GM18907 (cell line): ENCODE data around the gene PLPP7.
A peak's percentile ranks its signal among the peaks of the same experiment; 100 is the strongest.
"Not testable (repeated sequence)": the region's sequence is repeated elsewhere in the genome, so short reads cannot be mapped to it uniquely, and the experiment has no call there.

Experiments
- ATAC-seq: cut with Tn5 transposase; IDR thresholded peaks from one replicate; pipeline ENCODE4 v1.9.1; 2021; ENCODE audit warnings: mild to moderate bottlenecking, moderate library complexity; ENCODE audit not compliant: unreplicated experiment

PLPP7 gene

DNA sequence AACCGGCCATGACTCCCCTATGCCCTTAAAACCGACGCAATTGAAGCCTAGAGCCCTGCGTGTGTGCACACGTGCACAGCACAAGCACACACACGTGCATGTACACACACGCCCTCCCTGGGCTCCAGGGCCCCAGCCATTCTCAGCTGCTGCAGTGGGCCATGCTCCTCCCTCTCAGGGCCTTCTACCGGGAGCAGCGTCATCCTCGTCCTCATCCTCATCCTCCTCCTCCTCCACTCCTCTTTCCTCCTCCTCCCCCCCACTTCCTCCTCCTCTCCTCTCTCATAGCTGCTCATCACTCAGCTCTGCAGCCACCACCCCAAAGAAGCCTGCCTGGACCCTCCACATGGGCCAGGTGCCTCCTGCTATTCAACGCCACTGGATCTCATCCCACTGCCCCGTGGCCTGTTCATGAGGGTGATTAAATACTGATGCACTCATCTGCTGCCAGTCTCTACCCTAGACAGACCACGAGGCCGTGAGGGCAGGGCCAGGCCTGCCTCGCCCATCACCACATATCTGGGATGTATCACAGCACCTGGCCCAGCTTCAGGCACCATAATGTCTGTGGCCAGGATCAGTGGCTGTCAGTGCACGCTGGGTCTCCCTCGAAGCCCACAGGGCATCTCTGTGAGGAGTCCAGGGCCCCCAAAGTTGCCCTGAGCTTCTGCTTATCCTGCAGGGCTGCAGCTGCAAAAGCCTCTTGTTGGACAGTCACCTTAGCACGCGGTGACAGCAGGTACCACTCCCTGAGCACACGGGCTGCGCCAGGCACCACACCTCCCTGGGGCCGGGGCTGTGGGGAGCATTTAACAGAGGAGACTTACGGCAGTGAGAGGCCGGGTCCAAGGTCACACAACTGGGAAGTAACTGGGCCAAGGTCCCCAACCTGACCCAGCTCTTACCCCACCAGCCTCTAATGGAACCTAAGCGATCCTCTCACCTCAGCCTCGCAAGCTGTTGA is 23.0 kb upstream of the PLPP7 start:
- ATAC-seq: no peak

DNA sequence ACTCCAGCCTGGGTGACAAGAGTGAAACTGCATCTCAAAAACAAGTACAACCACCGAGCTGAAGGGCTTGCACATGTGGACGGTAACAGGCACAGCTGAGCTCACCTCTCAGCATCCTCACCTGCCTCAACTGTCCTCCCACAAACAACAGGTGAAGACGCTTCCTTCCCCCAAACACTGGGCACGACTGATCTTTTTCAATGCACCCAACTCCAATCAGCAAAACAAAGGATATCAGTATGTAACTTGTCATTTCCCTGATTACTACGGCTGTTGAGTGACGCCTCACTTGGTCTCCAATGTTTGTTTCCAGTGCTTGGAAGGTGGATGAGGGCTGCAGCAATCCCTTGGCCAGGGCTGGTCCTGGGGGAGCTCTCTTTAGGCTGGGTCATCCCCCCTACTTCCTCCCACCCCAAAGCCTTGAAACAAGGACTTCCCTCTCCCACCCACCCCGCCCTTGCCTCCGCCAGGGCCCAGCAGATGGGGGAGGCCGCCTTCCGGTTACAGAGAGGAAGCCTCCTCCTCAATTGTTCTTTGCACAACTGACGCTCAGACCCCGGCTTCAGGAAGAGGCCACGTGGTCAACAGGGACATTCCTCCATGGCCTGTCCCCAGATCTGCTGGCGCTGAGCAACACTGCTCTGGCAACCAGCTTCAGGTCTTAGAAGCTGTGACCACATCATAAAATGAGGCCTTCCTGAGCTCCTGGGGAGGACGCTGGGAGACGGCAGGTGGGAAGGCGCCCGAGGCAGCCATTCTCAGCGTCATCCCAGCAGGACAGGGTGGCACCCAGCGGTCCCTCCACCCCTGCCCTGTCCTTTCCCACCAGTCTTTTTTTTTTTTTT is 19.1 kb upstream of the PLPP7 start:
- no peak for ATAC-seq

GRCh38 chr9:131271016-131271273 is 18.6 kb upstream of the PLPP7 start:
- not testable (repeated sequence) for ATAC-seq

DNA sequence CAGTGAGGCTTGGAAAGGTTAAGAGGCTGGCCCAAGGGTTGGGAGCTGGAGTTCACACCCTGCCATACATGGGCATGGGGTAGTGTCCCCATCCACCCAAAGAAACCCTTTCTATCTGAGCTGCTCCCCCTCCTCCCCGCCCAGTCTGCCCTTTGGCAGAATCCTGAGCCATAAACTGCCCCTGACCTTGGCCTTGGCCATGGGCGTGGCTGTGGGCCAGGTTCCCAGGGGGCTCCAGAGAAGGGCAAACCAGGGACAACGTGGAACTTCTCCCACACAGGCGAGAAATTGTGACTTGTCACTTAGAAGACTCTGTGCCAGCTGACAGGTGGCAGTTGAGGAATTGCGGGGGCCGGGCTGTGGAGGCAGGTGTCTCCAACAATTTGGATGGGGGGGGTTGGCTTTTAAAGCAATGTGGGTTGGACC is 18.0 kb upstream of the PLPP7 start:
- no peak for ATAC-seq

DNA sequence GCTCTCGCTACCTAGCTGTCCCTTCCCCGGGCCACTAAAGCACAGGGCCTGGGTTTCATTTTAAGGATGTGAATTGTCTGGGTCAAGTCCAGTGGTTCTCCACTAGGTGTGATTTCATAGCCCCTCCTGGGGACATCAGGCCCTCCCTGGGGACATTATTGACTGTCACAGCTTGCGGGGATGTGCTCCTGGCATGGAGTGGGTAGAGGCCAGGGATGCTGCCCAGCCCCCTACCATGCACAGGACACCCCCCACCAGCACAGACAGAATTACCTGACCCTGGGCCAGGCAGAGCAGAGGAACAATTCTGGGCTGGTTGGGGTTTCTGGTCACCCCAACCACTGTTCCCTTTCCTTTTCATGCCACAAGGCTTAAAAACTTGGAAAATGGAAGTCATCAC is 17.3 kb upstream of the PLPP7 start:
- no peak for ATAC-seq

DNA sequence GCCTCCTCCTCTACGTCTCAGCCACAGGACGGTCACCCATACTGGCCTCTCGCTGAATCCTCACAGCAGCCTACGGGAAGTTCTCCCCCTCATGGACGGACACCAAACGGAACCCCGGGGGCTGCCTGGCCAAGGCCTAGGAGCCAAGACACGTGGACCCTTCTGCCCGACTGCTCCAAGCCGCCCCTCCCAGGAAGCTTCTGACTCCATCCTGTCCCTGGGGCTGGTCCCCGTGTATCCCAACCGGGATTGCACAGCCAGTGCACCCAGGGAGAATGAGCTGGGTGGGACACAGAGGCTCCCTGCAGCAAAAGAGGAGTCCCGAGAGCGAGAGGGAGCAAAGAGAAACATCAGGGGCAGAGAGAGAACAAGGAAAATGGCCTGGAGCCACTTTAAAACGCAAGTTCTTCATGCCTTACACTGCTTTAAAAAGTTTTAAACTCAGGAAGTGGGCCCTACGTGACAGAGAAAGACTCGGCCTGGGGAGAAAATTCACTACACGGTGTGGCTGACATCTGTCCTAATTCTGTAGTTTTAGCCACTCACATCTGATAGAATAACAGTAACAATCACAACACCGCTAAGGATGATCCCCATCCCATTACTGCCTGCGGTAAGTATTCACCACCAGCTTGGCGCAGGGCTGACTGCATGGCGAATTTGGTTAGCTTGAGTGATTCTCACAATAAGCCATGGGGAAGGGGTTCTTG is 16.2 kb upstream of the PLPP7 start:
- no peak for ATAC-seq

GRCh38 chr9:131273856-131274673 is 15.5 kb upstream of the PLPP7 start:
- no peak for ATAC-seq

GRCh38 chr9:131274674-131275331 is 14.7 kb upstream of the PLPP7 start:
- no peak for ATAC-seq

DNA sequence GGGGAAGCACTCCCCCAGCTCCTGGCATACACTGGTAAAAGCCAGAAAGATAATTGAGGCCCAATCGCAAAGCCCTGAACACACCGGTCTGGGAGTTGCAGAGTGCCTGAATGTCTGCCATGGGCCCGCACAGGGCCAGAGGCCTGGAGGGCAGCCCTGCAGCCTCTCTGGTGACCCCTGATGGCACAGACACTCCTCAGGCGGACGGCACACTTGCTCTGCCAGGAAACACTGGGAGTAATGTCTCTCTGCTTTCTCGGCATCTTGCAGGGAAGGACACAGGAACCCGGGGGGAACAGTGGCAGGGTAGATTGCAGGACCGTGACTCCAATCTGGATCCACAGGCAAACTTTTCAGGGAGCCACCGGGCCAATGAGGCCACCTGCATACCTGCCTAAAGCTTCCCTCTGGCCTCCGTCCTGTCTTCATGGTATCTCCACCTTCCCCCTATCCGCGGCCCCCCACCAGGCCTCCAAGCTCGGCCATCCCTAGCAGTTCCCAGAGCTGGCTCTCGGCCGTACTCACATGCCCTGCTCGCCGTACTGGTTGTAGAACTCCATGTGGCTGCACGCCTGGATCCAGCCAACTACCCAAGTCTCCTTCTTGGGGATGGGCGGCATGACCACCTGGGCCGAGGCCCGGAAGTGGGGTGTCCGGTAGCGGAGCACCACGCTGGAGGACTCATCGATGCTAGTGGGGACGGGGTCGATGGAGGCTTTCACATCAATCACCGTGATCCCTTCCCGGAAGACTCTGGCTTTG is 14.0 kb upstream of the PLPP7 start:
- ATAC-seq: no peak

DNA sequence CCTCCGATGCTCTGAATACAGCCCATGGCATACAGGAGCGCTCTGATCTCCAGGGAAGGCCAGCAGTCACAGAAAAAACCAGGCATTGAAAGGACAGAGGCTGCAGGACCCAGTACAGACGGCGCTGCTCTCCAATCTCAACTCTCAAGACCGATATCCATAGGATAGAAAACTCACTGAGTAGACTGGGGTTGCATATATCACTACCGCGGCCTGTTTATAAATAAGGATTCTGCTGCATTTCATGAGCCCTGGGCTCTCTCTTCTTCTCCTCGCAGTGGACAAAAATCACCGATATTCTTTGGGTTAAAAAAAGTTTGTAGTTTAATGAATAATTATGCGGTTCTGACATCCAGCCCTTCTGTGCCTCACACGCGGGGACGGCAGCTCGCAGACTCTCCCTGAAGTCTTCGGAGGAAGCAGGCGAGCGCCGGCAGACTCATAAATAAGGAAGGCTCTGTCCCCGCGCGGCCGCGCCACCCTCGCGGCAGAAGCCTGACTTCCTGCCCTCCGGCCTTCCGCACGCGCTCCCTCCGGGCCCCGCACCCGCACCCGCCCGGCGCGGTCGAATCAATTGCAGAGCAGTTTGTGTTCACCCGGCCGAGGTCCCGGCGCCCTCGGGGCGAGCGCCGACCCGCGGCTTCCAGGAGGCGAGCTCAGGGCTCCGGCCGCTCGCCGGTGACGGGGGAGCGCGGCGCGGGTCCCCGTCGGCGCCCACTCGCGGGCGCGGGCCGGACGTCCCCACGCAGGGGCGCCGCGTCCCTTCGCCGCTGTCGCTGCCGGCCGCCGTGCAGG is 13.2 kb upstream of the PLPP7 start, which contains the start of gene FAM78A:
FAM78A (minus strand) TSS at position 417 of the 795 bp plus-strand sequence; CDS start at position 86, 331 bp downstream.
- no peak for ATAC-seq

- ATAC-seq: no peak
Measured at GRCh38 chr9:131276891-131277286, 12.6 kb upstream of the PLPP7 start.

- ATAC-seq: peak; percentile 7
Measured at GRCh38 chr9:131277287-131277909, 12.1 kb upstream of the PLPP7 start.

GRCh38 chr9:131277910-131278701 is 11.4 kb upstream of the PLPP7 start:
- peak; percentile 31 for ATAC-seq

- ATAC-seq: no peak
Measured at GRCh38 chr9:131278702-131279111, 10.8 kb upstream of the PLPP7 start.

DNA sequence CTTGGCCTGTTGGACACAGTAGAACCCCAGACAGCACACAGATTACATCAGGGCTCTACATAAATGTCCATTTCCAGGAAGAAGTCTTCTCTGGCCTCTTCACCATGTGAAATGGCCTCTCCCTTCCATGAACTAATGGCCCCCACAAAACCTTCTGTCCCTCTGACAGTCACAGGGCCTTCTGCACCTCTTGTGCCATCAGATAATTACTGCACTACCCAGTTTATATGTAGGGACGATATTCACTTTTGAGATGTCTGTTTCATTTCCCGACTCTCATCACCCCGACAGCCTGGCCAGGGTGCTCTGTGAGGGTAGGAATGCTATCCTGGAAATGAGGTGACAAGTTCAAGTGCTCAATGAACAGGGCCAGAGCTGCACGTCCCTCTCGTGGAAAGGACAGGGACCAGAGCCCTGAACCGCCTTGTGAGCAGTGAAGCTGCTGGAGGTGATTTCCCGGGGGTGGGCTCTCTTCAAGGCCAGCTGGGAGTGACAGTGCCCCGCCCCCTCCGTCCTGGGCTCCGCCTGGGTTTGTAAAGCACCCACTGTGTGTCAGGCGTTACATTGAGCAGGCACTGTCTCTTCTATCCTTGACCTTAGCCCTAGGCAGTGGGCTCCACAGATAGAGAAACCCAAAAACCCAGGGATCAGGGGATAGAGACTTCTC is 10.2 kb upstream of the PLPP7 start:
- ATAC-seq: no peak

- ATAC-seq: no peak
Measured at GRCh38 chr9:131279863-131280570, 9.5 kb upstream of the PLPP7 start.
